ENCODE data around the gene DEF6. TPM values are rescaled to one million over a fixed set of nuclear protein-coding genes. Genes with fewer than 3 reads are reported as not detected.
A peak's percentile ranks its signal among the peaks of the same experiment; 100 is the strongest.
"Not testable (repeated sequence)": the region's sequence is repeated elsewhere in the genome, so short reads cannot be mapped to it uniquely, and the experiment has no call there.

The DEF6 gene
- polyA plus RNA-seq, 1 experiment: 4.1 TPM

GRCh38 chr6:35321091-35321490 lies 23.5 kb downstream of the DEF6 start:
- Histone ChIP-seq H3K4me3 (ENCODE audit: low read depth, low read length) (no peak overlapping the region), H3K36me3 (ENCODE audit: control insufficient read depth, insufficient read depth, low read length) (no peaks in the 10 kb centered on the region; the same call in 1 of the 2 replicates), H3K27me3 (ENCODE audit: control insufficient read depth, insufficient read depth, low read length) (no peaks in the 10 kb centered on the region)
- CTCF ChIA-PET: interaction anchor here (0.9 to 1.4 kb wide), 2 partner anchors 9 to 21 kb away, joined by 3 to 4 read pairs; partner anchors contain the start of gene PPARD
- POLR2A ChIA-PET: no interaction called here
- no peak for DNase-seq (ENCODE audit: low read depth)
- TF ChIP-seq CTCF (IDR thresholded peaks at IDR 0.05; ENCODE audit: insufficient read depth, low read depth, low read length): no peak

- Histone ChIP-seq H3K36me3 (ENCODE audit: control insufficient read depth, insufficient read depth, low read length) (no peaks in the 10 kb centered on the region), H3K4me3 (ENCODE audit: low read depth, low read length) (no peak overlapping the region), H3K27me3 (ENCODE audit: control insufficient read depth, insufficient read depth, low read length) (peaks cover 3% of the 10 kb centered on the region; the same call in 1 of the 2 replicates)
- TF ChIP-seq CTCF (IDR thresholded peaks at IDR 0.05; ENCODE audit: insufficient read depth, low read depth, low read length): peak; percentile 85
- DNase-seq (ENCODE audit: low read depth): no peak
- ChIA-PET CTCF (interaction anchor here (0.6 to 5.4 kb wide), 14 partner anchors 9 to 528 kb away, joined by 3 to 57 read pairs (median 4); partner anchors contain the start of genes DEF6 and PPARD), POLR2A (no interaction called here)
Observed at GRCh38 chr6:35327349-35328027, 29.9 kb downstream of the DEF6 start.

- POLR2A ChIA-PET: interaction anchor here (0.5 kb wide), 1 partner anchor 14 kb away, joined by 35 read pairs; no protein-coding TSS in a partner anchor
- no peaks in the 10 kb centered on the region for H3K36me3 ChIP-seq (ENCODE audit: control insufficient read depth, insufficient read depth, low read length)
- DNase-seq (ENCODE audit: low read depth): no peak
- CTCF ChIA-PET: interaction anchor here (0.7 to 5.4 kb wide), 13 partner anchors 10 to 529 kb away, joined by 3 to 57 read pairs (median 5); partner anchors contain the start of genes DEF6 and PPARD
- H3K4me3 ChIP-seq (ENCODE audit: low read depth, low read length): no peak overlapping the region
- H3K27me3 ChIP-seq (ENCODE audit: control insufficient read depth, insufficient read depth, low read length): peaks cover 3% of the 10 kb centered on the region; the same call in 1 of the 2 replicates
- no peak for TF ChIP-seq CTCF (IDR thresholded peaks at IDR 0.05; ENCODE audit: insufficient read depth, low read depth, low read length)
Observed at GRCh38 chr6:35328108-35328723, 30.6 kb downstream of the DEF6 start.

GRCh38 chr6:35328965-35329364 lies 31.3 kb downstream of the DEF6 start:
- POLR2A ChIA-PET: interaction anchor here (0.5 kb wide), 1 partner anchor 14 kb away, joined by 35 read pairs; no protein-coding TSS in a partner anchor
- CTCF ChIA-PET: interaction anchor here (0.6 to 5.4 kb wide), 6 partner anchors 14 to 120 kb away, joined by 3 to 57 read pairs (median 6); partner anchors contain the start of genes DEF6 and PPARD
- not testable (repeated sequence) for DNase-seq (ENCODE audit: low read depth)

GRCh38 chr6:35330541-35331119 lies 33.0 kb downstream of the DEF6 start:
- CTCF ChIA-PET: interaction anchor here (1.0 to 1.3 kb wide), 4 partner anchors 9 to 35 kb away, joined by 3 to 7 read pairs (median 4); partner anchors contain the start of gene PPARD
- Histone ChIP-seq H3K27me3 (ENCODE audit: control insufficient read depth, insufficient read depth, low read length) (peaks cover 3% of the 10 kb centered on the region; the same call in 1 of the 2 replicates), H3K36me3 (ENCODE audit: control insufficient read depth, insufficient read depth, low read length) (no peaks in the 10 kb centered on the region), H3K4me3 (ENCODE audit: low read depth, low read length) (no peak overlapping the region)
- POLR2A ChIA-PET: no interaction called here
- DNase-seq (ENCODE audit: low read depth): no peak
- TF ChIP-seq CTCF (IDR thresholded peaks at IDR 0.05; ENCODE audit: insufficient read depth, low read depth, low read length): no peak

More at GRCh38 chr6:35328965-35329364, 31.3 kb downstream of the DEF6 start:
- not testable (repeated sequence) for H3K36me3 ChIP-seq (ENCODE audit: control insufficient read depth, insufficient read depth, low read length); H3K4me3 ChIP-seq (ENCODE audit: low read depth, low read length); H3K27me3 ChIP-seq (ENCODE audit: control insufficient read depth, insufficient read depth, low read length)

GRCh38 chr6:35332074-35332887 lies 34.7 kb downstream of the DEF6 start:
- H3K36me3 ChIP-seq (ENCODE audit: control insufficient read depth, insufficient read depth, low read length); H3K27me3 ChIP-seq (ENCODE audit: control insufficient read depth, insufficient read depth, low read length); H3K4me3 ChIP-seq (ENCODE audit: low read depth, low read length); POLR2A ChIA-PET; DNase-seq (ENCODE audit: low read depth): not testable (repeated sequence)
- CTCF ChIA-PET: interaction anchor here (0.9 to 1.2 kb wide), 5 partner anchors 10 to 119 kb away, joined by 3 to 4 read pairs (median 4); partner anchors contain the start of genes DEF6 and PPARD
